Measurements from ENCODE around the gene RNF20.
A peak's percentile ranks its signal among the peaks of the same experiment; 100 is the strongest.
"Not testable (repeated sequence)": the region's sequence is repeated elsewhere in the genome, so short reads cannot be mapped to it uniquely, and the experiment has no call there.

Gene RNF20

DNA sequence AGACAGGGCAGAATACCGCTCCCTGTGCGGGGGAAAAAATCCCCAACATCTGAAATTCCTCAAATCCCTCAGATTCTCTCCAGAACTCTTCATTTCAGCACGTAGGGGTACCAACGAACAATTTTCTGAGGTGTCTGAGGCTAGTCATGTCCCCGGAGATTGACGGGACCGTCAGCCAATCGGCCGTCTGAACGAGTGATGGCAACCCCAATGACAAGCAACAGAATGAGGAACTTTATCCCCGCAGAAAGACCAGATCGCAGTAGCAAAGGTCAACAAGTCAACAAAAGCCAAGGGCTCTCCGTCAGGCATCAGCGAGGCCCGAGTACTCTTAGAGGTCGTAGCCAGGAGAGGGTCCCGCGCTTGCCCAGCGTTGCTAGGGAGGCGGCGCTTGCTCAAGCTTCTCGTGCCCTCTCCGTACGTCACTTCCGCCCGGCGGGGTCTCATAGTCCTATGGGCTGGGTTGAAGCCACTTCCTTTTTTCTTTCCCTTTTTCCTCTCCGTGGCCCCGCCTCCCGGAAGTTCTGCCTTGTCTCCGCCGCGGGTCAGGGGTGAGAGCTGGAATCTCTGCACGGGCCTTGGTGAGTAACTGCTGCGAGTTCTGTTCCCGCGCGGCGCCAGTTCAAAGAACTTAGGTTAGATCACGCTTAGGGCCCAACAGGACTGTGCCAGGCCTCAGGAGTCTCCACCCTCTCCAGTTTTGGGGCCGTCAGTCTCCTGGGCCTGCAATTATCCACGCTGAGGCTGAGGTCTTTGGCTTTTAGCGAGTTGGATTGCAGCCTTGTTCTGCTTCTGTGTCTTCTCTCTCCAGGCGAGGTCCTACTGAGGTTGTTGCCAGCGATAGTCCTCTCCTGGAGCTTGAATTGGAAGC, at the start of gene RNF20:
Gene RNF20, plus strand, starts transcription at position 520 of the 871 bp plus-strand sequence. CDS start 1,571 bp downstream, outside the sequence.
- peak; percentile 98 to 99 for DNase-seq (ENCODE audit: low read depth in 2 of 2)

DNA sequence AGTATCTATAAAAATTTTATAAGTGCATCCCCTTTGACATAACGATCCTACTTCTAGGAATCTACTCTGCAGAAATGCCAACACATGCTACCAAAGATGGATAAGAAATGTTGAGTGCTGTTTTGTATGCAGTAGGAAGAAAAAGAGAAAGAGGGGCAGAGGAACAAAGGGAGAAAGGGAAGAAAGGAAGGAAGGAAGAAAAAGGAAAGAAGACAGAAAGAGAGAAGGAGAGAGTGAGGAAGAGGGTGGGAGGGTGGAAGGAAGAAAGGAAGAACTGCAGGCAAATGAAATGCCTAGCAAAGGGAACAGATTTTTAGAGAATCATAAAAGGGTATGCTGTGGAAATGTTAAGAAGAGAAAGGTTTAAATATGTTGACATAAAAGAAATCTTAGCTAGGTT, 49.6 kb upstream of the RNF20 start:
- no peak for DNase-seq (ENCODE audit: low read depth in 2 of 2)

DNA sequence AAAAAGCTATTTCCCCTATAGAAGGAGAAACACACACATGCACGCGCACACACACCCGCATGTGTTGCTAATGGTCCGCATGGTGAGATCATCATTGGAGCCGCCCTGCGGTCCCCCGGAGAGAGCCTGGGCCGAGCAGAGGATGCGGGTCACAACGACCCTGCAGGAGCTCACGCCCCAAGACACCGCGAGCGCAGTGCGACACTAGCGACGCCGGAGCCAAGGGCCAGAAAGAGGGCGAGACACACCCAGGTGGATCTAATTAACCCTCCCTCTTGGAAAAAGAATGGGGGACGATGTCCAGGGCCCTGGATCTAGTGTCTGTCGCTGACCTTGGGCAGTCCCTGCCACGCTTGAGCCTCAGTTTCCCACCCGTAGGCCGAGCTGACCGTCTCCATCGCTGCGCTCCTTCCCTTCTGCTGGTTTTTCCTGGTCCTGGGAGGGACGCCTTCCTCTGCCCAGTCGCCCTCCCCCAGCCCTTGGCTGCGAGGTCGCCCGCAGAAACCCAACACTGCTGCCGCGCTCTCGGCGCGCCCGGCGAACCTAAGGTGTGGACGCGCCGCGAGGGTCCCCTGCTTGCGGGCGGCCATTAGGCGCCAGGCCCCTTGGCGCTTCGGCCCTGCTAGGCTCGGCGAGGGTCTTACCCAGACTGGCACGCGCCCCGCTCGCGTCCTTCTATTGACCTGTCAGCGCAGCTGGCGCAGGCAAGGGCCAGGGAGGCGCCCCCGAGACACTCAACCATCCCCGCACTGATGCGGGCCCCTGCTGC, 47.5 kb upstream of the RNF20 start:
- DNase-seq (ENCODE audit: low read depth in 2 of 2): no peak

DNA sequence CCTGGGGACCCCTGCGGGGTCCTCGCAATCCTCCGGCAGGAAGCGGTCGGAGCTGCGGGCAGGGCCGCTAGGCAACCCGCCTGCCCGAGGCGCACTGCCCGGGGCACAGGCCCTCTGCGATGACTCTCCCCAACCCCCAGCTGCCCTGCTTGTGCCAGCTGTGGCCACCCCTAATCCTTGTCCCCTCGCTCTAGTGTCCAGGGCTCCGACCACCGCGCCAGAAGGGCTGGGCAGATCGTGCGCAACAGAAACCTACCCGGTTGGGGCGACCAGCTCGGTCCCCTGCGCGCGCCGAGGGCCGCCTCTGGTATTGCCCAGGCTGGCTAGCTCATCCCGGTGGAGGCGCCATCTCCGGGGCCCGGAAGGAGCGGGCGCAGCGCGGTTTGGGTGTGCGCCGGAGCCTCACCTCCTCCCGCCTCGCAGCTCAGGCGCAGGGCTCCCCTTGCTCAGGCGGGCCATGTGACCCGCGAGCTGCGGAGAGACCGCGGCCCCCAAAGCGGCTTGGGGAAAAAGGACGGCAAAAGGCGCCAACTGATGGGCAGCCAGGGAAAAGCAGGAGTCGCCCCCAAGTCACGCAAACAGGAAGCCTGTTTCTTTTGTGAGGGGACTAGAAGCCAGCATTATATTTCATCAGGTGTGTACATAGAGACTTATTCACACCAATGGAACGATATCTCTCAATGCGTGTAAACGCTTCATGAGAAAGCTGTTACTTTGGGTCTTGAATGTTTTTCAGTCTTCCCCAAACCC, 46.8 kb upstream of the RNF20 start:
- no peak for DNase-seq (ENCODE audit: low read depth in 2 of 2)

DNA sequence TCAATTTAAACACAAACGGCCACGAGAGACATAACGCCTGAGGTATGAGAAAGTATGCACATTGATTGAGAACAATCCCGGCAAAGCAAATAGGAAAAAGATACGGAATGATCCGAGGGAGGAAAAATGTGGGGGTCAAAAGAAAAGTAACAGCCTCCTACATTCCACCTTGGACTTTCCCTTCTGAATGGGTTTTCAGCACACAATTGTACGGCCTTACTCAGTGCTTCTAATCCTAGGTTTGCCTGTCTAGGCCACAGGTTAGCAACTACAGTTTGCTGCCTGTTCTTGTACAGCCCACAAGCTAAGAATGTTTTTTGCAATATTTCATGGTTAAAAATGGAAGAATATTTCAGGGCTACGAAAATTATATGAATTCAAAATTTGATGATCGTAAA, 46.2 kb upstream of the RNF20 start:
- DNase-seq (ENCODE audit: low read depth in 2 of 2): no peak

DNA sequence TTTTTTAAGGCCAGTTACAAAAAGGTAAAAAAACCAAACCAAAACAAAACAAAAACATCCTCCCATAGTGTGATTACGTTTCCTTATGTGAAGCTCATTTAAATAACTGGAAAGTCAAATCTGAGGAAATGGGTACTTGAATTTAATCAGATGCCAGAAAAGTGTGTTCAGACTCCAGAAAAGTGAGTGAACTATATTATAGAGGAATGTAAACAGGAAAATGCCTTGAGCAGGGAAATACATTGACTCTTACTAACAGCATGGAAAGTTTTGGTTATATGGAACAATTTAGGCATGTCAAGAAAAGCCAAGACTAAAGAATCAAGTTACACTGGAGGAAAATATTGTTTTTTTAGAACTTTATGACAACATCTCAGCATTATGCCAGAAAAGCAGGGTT, 37.8 kb upstream of the RNF20 start:
- no peak for DNase-seq (ENCODE audit: low read depth in 2 of 2)

GRCh38 chr9:101498323-101498722, 35.3 kb upstream of the RNF20 start:
- no peak for DNase-seq (ENCODE audit: low read depth in 2 of 2)

GRCh38 chr9:101504188-101504587, 29.5 kb upstream of the RNF20 start:
- DNase-seq (ENCODE audit: low read depth in 2 of 2): no peak

DNA sequence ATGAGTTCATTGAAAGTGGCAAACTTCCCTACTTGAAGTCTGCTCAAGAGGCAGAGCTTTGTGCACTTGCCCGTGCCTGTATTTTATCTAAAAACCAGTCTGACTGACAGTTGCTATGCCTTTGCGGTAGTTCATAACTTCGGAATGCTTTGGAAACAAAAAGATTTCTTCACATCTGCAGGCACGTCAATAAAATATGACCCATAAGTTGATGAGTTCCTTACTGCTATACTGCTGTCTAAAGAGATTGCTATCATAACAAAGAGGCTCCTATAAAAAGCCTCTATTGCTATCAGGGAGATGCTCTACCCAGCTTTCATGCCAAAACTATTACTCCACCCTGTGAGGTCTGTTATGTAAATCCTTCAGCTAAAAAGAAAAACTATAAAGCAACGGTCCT, 25.4 kb upstream of the RNF20 start:
- DNase-seq (ENCODE audit: low read depth in 2 of 2): no peak

GRCh38 chr9:101509572-101509971, 24.1 kb upstream of the RNF20 start:
- DNase-seq (ENCODE audit: low read depth in 2 of 2): no peak

DNA sequence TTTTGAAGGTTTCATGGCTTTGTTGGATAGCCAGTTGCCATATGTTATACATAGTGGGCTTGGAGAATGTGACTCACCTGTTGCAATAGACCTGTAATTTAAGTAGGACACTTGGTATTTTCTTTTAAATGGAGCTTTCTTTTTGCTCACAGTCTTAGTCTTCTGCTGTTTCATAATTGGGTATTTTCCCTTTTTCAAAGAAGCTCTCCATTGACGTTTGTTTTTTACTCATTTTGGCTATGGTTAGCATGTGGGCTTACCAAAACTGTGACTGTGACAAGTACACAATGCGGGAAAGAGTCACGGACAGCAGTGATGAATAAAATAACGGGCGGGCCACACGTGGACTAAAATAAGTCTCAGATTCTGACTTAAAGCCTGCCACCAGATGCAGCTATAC, 23.2 kb upstream of the RNF20 start:
- no peak for DNase-seq (ENCODE audit: low read depth in 2 of 2)

DNA sequence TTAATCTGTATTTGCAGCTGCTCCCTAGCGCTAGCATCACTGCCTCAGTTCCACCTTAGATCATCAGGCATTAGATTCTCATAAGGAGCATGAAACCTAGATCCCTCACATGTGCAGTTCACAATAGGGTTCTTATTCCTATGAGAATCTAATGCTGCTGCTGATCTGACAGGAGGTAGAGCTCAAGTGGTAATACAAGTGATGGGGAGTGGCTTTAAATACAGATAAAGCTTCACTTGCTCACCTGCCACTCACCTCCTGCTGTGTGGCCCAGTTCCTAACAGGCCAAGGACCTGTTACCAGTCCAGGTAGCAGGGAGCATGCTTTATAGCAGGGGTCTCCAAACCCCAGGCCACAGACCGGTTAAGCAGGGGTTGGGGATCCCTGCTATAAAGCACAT, 22.6 kb upstream of the RNF20 start:
- DNase-seq (ENCODE audit: low read depth in 2 of 2): no peak

- DNase-seq (ENCODE audit: low read depth in 2 of 2): no peak
Measured at GRCh38 chr9:101512116-101512515, 21.5 kb upstream of the RNF20 start.

GRCh38 chr9:101513351-101513750, 20.3 kb upstream of the RNF20 start:
- DNase-seq (ENCODE audit: low read depth in 2 of 2): no peak

DNA sequence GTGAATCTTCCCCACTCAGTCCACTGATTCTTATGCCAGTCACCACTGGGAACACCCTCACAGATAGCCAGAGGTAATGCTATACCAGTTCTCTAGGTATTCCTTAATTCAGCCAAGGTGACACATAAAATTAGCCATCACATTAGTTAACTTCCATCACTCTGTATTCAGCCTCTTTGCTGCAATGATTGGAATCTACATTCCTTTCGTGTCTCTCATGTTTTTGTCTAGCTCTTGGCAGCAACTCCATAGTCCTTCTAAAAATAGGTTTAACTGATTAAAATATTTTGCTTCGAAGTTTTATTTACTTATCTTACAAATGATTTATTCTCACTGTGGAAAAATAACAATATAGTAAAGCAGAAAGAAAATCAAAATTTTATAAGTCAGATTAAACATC, 19.6 kb upstream of the RNF20 start:
- no peak for DNase-seq (ENCODE audit: low read depth in 2 of 2)

GRCh38 chr9:101516655-101517054, 17.0 kb upstream of the RNF20 start:
- DNase-seq (ENCODE audit: low read depth in 2 of 2): no peak

- DNase-seq (ENCODE audit: low read depth in 2 of 2): not testable (repeated sequence)
Measured at GRCh38 chr9:101518489-101518888, 15.2 kb upstream of the RNF20 start.

DNA sequence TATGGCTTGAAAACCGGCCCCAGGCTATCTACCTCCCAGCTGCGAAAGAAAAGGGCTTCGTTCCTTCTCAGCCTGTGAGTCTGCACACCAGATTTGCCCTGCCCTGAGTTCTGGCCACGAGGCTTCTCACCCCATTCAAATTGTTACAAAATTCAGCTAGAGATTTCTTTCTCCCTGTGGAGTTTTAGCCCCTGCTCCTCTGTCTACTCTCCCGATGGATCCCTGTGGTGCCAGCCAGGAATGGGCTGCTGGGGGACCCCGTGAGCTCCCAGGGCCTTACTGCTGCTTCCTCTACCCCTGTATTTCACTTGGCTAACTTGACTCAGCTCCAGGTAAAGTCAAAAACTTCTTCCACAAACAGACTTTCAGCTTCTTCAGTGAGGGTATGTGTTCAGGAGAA, 9.3 kb upstream of the RNF20 start:
- DNase-seq (ENCODE audit: low read depth in 2 of 2): no peak

- no peak for DNase-seq (ENCODE audit: low read depth in 2 of 2)
Measured at GRCh38 chr9:101527066-101527465, 6.6 kb upstream of the RNF20 start.

DNA sequence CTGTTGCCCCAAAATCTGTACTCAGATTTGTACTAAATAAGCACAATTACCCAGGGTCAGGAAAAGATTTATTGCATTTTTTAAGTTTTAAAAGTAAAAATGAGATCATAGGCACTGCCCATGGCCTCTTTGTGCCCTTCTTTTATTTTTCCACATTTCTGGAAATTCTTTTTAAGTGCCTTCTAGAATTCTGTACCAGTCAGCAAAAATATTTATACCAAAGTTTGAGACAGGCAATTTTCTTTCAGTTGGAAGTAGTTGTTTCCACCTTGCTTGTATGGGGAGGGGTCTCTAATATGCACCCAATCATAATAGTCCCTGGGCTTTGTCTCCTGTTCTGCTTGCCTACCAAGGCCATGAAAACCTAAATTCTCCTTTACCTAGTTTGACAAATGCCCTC, 5.6 kb upstream of the RNF20 start:
- DNase-seq (ENCODE audit: low read depth in 2 of 2): no peak

- peak; percentile 20 to 37 for DNase-seq (ENCODE audit: low read depth in 2 of 2)
Measured at GRCh38 chr9:101530076-101530711, 3.5 kb upstream of the RNF20 start.

GRCh38 chr9:101536351-101536750, 2.7 kb downstream of the RNF20 start:
- no peak for DNase-seq (ENCODE audit: low read depth in 2 of 2)
